GM12801 (cell line): ENCODE results near the gene VPS39.

Experiments used
- CTCF ChIP-seq: IDR thresholded peaks from one replicate; pipeline ENCODE4 v1.5.1; 2011; ENCODE audit warnings: control low read depth; ENCODE audit not compliant: insufficient read length; ENCODE audit errors: extremely low read depth

VPS39 gene

GRCh38 chr15:42214600-42214999 lies 6.5 kb upstream of the VPS39 start:
- TF ChIP-seq CTCF, result no peak

GRCh38 chr15:42213511-42213910 lies 5.4 kb upstream of the VPS39 start:
- TF ChIP-seq CTCF, result no peak

GRCh38 chr15:42210696-42211095 lies 2.6 kb upstream of the VPS39 start:
- TF ChIP-seq CTCF, result no peak

GRCh38 chr15:42206406-42206805 lies 1.7 kb downstream of the VPS39 start:
- no peak for TF ChIP-seq CTCF

GRCh38 chr15:42203891-42204290 lies 4.2 kb downstream of the VPS39 start:
- TF ChIP-seq CTCF, result no peak

- no peak for TF ChIP-seq CTCF
Measured at GRCh38 chr15:42202653-42203052, 5.5 kb downstream of the VPS39 start.

GRCh38 chr15:42201801-42202200 lies 6.3 kb downstream of the VPS39 start:
- no peak for TF ChIP-seq CTCF

GRCh38 chr15:42199126-42199525 lies 9.0 kb downstream of the VPS39 start:
- TF ChIP-seq CTCF, result no peak
